ENCODE results near the gene EGFL6. TPM values are rescaled to one million over a fixed set of nuclear protein-coding genes. Genes with fewer than 3 reads are reported as not detected.
"Not testable (repeated sequence)": the region's sequence is repeated elsewhere in the genome, so short reads cannot be mapped to it uniquely, and the experiment has no call there.

Gene EGFL6
- total and polyA plus RNA-seq, 5 donors, result not detected

GRCh38 chrX:13597874-13598273 lies 28.5 kb downstream of the EGFL6 start:
- no peak for DNase-seq
- Histone ChIP-seq H3K27ac (ENCODE audit: low read length) (no peak overlapping the region), H3K27me3 (ENCODE audit: control insufficient read depth, insufficient read depth) (no peaks in the 10 kb centered on the region), H3K9me3 (ENCODE audit: control insufficient read depth, low read length) (no peaks in the 10 kb centered on the region), H3K4me3 (ENCODE audit: low read length) (no peak overlapping the region), H3K4me1 (ENCODE audit: control insufficient read depth, insufficient read depth, low read length) (no peaks in the 10 kb centered on the region)
- intact Hi-C loops (cut with DNase I), result no loop called here
- WGBS, result 57% methylated on average over 4 of the region's 4 CpGs
- ATAC-seq, result no peak

- intact Hi-C loops (cut with DNase I), result no loop called here
Observed at GRCh38 chrX:13598877-13599276, 29.5 kb downstream of the EGFL6 start.

GRCh38 chrX:13599491-13599890 lies 30.1 kb downstream of the EGFL6 start:
- ATAC-seq, result no peak
- DNase-seq, result no peak
- no peaks in the 10 kb centered on the region for H3K4me1 ChIP-seq (ENCODE audit: control insufficient read depth, insufficient read depth, low read length)
- H3K9me3 ChIP-seq (ENCODE audit: control insufficient read depth, low read length), result no peaks in the 10 kb centered on the region
- H3K27me3 ChIP-seq (ENCODE audit: control insufficient read depth, insufficient read depth), result no peaks in the 10 kb centered on the region
- peak overlapping the region; percentile 37 for H3K27ac ChIP-seq (ENCODE audit: low read length)
- intact Hi-C loops (cut with DNase I), result no loop called here
- WGBS, result 86% methylated on average over 1 of the region's 1 CpG
- H3K4me3 ChIP-seq (ENCODE audit: low read length), result no peak overlapping the region

More at GRCh38 chrX:13598877-13599276, 29.5 kb downstream of the EGFL6 start:
- Histone ChIP-seq H3K4me1 (ENCODE audit: control insufficient read depth, insufficient read depth, low read length) (no peaks in the 10 kb centered on the region), H3K27me3 (ENCODE audit: control insufficient read depth, insufficient read depth) (no peaks in the 10 kb centered on the region), H3K9me3 (ENCODE audit: control insufficient read depth, low read length) (no peaks in the 10 kb centered on the region), H3K4me3 (ENCODE audit: low read length) (no peak overlapping the region), H3K27ac (ENCODE audit: low read length) (no peak overlapping the region)
- 76% methylated on average over 3 of the region's 3 CpGs for WGBS
- DNase-seq, result no peak
- no peak for ATAC-seq

GRCh38 chrX:13605611-13606010 lies 36.2 kb downstream of the EGFL6 start:
- WGBS, result 100% methylated on average over 1 of the region's 1 CpG
- intact Hi-C loops (cut with DNase I), result no loop called here
- Histone ChIP-seq H3K9me3 (ENCODE audit: control insufficient read depth, low read length) (no peaks in the 10 kb centered on the region), H3K4me3 (ENCODE audit: low read length) (no peak overlapping the region), H3K4me1 (ENCODE audit: control insufficient read depth, insufficient read depth, low read length) (peaks cover 1% of the 10 kb centered on the region), H3K27ac (ENCODE audit: low read length) (no peak overlapping the region), H3K27me3 (ENCODE audit: control insufficient read depth, insufficient read depth) (no peaks in the 10 kb centered on the region)
- DNase-seq, result no peak
- ATAC-seq, result no peak

- H3K27me3 ChIP-seq (ENCODE audit: control insufficient read depth, insufficient read depth), result no peaks in the 10 kb centered on the region
- DNase-seq, result no peak
- peaks cover 1% of the 10 kb centered on the region for H3K4me1 ChIP-seq (ENCODE audit: control insufficient read depth, insufficient read depth, low read length)
- intact Hi-C loops (cut with DNase I), result no loop called here
- no peak overlapping the region for H3K4me3 ChIP-seq (ENCODE audit: low read length)
- WGBS, result 81% methylated on average over 6 of the region's 6 CpGs
- ATAC-seq, result no peak
- no peaks in the 10 kb centered on the region for H3K9me3 ChIP-seq (ENCODE audit: control insufficient read depth, low read length)
- no peak overlapping the region for H3K27ac ChIP-seq (ENCODE audit: low read length)
Observed at GRCh38 chrX:13607331-13607995, 38.1 kb downstream of the EGFL6 start.

DNA sequence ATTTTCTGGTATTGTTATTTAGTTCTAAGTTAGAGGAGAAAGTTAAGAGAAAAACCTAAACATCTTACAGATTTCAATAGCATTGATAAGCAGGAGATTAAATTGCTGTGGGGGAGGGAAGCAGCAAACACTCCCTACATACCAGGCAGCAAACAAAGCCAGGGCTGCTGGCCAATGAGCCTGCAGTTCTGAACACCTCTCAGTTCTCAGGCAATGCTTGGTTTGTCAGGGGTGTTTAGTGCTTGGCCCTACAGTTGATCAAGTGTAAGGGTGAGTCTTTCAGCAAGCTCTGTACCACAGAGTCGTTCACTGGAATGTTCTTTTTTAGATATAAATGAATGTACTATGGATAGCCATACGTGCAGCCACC lies 38.6 kb downstream of the EGFL6 start:
- Histone ChIP-seq H3K9me3 (ENCODE audit: control insufficient read depth, low read length) (no peaks in the 10 kb centered on the region), H3K27ac (ENCODE audit: low read length) (no peak overlapping the region), H3K4me1 (ENCODE audit: control insufficient read depth, insufficient read depth, low read length) (peaks cover 1% of the 10 kb centered on the region), H3K27me3 (ENCODE audit: control insufficient read depth, insufficient read depth) (no peaks in the 10 kb centered on the region), H3K4me3 (ENCODE audit: low read length) (no peak overlapping the region)
- WGBS, result 56% methylated on average over 2 of the region's 2 CpGs
- DNase-seq (no peak), ATAC-seq (no peak)
- intact Hi-C loops (cut with DNase I), result no loop called here

- intact Hi-C loops (cut with DNase I), result no loop called here
- no peak for DNase-seq
- H3K27me3 ChIP-seq (ENCODE audit: control insufficient read depth, insufficient read depth), result no peaks in the 10 kb centered on the region
- no peak overlapping the region for H3K4me3 ChIP-seq (ENCODE audit: low read length)
- H3K27ac ChIP-seq (ENCODE audit: low read length), result no peak overlapping the region
- H3K4me1 ChIP-seq (ENCODE audit: control insufficient read depth, insufficient read depth, low read length), result no peaks in the 10 kb centered on the region
- ATAC-seq, result no peak
- H3K9me3 ChIP-seq (ENCODE audit: control insufficient read depth, low read length), result no peaks in the 10 kb centered on the region
Observed at GRCh38 chrX:13614154-13614553, 44.8 kb downstream of the EGFL6 start.

GRCh38 chrX:13620207-13620606 lies 50.8 kb downstream of the EGFL6 start:
- no peak for DNase-seq
- H3K4me1 ChIP-seq (ENCODE audit: control insufficient read depth, insufficient read depth, low read length), result no peaks in the 10 kb centered on the region
- no peak for ATAC-seq
- H3K9me3 ChIP-seq (ENCODE audit: control insufficient read depth, low read length), result no peaks in the 10 kb centered on the region
- intact Hi-C loops (cut with DNase I), result no loop called here
- H3K4me3 ChIP-seq (ENCODE audit: low read length), result no peak overlapping the region
- WGBS, result 33% methylated on average over 1 of the region's 1 CpG
- H3K27ac ChIP-seq (ENCODE audit: low read length), result no peak overlapping the region
- H3K27me3 ChIP-seq (ENCODE audit: control insufficient read depth, insufficient read depth), result no peaks in the 10 kb centered on the region

GRCh38 chrX:13622401-13622964 lies 53.1 kb downstream of the EGFL6 start:
- no peaks in the 10 kb centered on the region for H3K27me3 ChIP-seq (ENCODE audit: control insufficient read depth, insufficient read depth)
- DNase-seq (no peak), ATAC-seq (no peak)
- 46% methylated on average over 3 of the region's 3 CpGs for WGBS
- H3K9me3 ChIP-seq (ENCODE audit: control insufficient read depth, low read length), result no peaks in the 10 kb centered on the region
- intact Hi-C loops (cut with DNase I), result no loop called here
- H3K27ac ChIP-seq (ENCODE audit: low read length), result no peak overlapping the region
- H3K4me1 ChIP-seq (ENCODE audit: control insufficient read depth, insufficient read depth, low read length), result no peaks in the 10 kb centered on the region
- H3K4me3 ChIP-seq (ENCODE audit: low read length), result no peak overlapping the region

DNA sequence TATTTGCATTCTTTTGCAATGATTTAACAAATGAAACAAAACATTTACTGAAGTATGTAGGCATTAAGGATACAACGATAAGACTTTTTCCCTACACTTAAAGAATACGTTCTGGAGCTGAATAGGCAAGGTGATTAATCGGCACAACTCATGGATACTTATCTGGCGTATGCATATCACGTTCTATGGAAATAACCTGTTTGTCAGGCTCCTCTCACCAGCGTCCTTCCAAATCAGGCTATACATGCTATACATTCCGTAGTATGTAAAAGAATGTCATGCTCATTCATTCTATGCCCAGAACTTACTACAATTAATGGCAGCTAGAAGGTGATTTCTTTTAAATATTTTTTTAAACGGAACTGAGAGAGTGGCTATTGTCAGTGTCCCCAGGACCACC lies 57.9 kb downstream of the EGFL6 start:
- ATAC-seq, result no peak
- WGBS, result 83% methylated on average over 8 of the region's 8 CpGs
- Histone ChIP-seq H3K9me3 (ENCODE audit: control insufficient read depth, low read length) (no peaks in the 10 kb centered on the region), H3K4me3 (ENCODE audit: low read length) (no peak overlapping the region), H3K4me1 (ENCODE audit: control insufficient read depth, insufficient read depth, low read length) (no peaks in the 10 kb centered on the region), H3K27me3 (ENCODE audit: control insufficient read depth, insufficient read depth) (no peaks in the 10 kb centered on the region), H3K27ac (ENCODE audit: low read length) (no peak overlapping the region)
- intact Hi-C loops (cut with DNase I), result no loop called here
- no peak for DNase-seq

GRCh38 chrX:13637224-13637623 lies 67.8 kb downstream of the EGFL6 start:
- H3K9me3 ChIP-seq (ENCODE audit: control insufficient read depth, low read length); DNase-seq; H3K4me3 ChIP-seq (ENCODE audit: low read length); H3K27ac ChIP-seq (ENCODE audit: low read length); H3K4me1 ChIP-seq (ENCODE audit: control insufficient read depth, insufficient read depth, low read length); ATAC-seq; H3K27me3 ChIP-seq (ENCODE audit: control insufficient read depth, insufficient read depth): not testable (repeated sequence)
- WGBS, result 90% methylated on average over 9 of the region's 9 CpGs
- intact Hi-C loops (cut with DNase I), result loop anchor here in 1 of 4 donors (5.0 kb wide), 1 partner anchor 120 kb away; no protein-coding TSS in a partner anchor

GRCh38 chrX:13638021-13638420 lies 68.6 kb downstream of the EGFL6 start:
- H3K4me1 ChIP-seq (ENCODE audit: control insufficient read depth, insufficient read depth, low read length), result no peaks in the 10 kb centered on the region
- intact Hi-C loops (cut with DNase I), result loop anchor here in 1 of 4 donors (5.0 kb wide), 1 partner anchor 121 kb away; no protein-coding TSS in a partner anchor
- H3K9me3 ChIP-seq (ENCODE audit: control insufficient read depth, low read length), result no peaks in the 10 kb centered on the region
- no peaks in the 10 kb centered on the region for H3K27me3 ChIP-seq (ENCODE audit: control insufficient read depth, insufficient read depth)
- ATAC-seq (no peak), DNase-seq (no peak)
- 85% methylated on average over 1 of the region's 1 CpG for WGBS
- no peak overlapping the region for H3K4me3 ChIP-seq (ENCODE audit: low read length)
- H3K27ac ChIP-seq (ENCODE audit: low read length), result no peak overlapping the region
